Stimulated activated CD4-positive, alpha-beta T cell treated with anti-CD3 and anti-CD28 coated beads, Interleukin-15, amount 100 ng/mL, for 48 hours (primary cell): ENCODE measurements around the gene TYMP.
"Not testable (repeated sequence)": the region's sequence is repeated elsewhere in the genome, so short reads cannot be mapped to it uniquely, and the experiment has no call there.

Experiments used
- DNase-seq, 2 donors: peaks; one replicate each; pipeline ENCODE4 v3.0.0-alpha.2; 2020; ENCODE audit warnings: low read depth in 2 of 2

The TYMP gene

GRCh38 chr22:50562523-50563412 lies 33.0 kb upstream of the TYMP start, which contains the start of gene SYCE3:
Gene SYCE3, minus strand, starts transcription at chr22:50562919. Its CDS starts 6,514 bp downstream, at chr22:50556405.
- DNase-seq = peak; percentile 95 to 97

GRCh38 chr22:50561401-50562358 lies 31.9 kb upstream of the TYMP start:
- no peak for DNase-seq

- no peak for DNase-seq
Measured at GRCh38 chr22:50560034-50560433, 30.2 kb upstream of the TYMP start.

GRCh38 chr22:50556703-50557102 lies 26.9 kb upstream of the TYMP start:
- no peak for DNase-seq

GRCh38 chr22:50553310-50553709 lies 23.5 kb upstream of the TYMP start:
- no peak for DNase-seq

GRCh38 chr22:50551160-50551752 lies 21.4 kb upstream of the TYMP start:
- DNase-seq = no peak

- DNase-seq = no peak
Measured at GRCh38 chr22:50550395-50550794, 20.6 kb upstream of the TYMP start.

GRCh38 chr22:50548921-50549790 lies 19.3 kb upstream of the TYMP start:
- DNase-seq = no peak

- DNase-seq = no peak
Measured at GRCh38 chr22:50548040-50548920, 18.5 kb upstream of the TYMP start.

- DNase-seq = no peak
Measured at GRCh38 chr22:50547263-50547985, 17.6 kb upstream of the TYMP start.

- DNase-seq = no peak
Measured at GRCh38 chr22:50546326-50547262, 16.8 kb upstream of the TYMP start.

- DNase-seq = no peak
Measured at GRCh38 chr22:50545522-50546325, 15.9 kb upstream of the TYMP start, which contains the start of gene KLHDC7B. Gene KLHDC7B, plus strand, starts transcription at chr22:50545899. Its CDS starts 345 bp downstream, at chr22:50546244.

GRCh38 chr22:50544746-50545253 lies 15.0 kb upstream of the TYMP start:
- DNase-seq = no peak

- DNase-seq = peak in 1 of 2 donors; percentile 80
Measured at GRCh38 chr22:50544078-50544745, 14.4 kb upstream of the TYMP start.

- no peak for DNase-seq
Measured at GRCh38 chr22:50542416-50542927, 12.7 kb upstream of the TYMP start.

GRCh38 chr22:50541667-50542026 lies 11.8 kb upstream of the TYMP start:
- not testable (repeated sequence) for DNase-seq
